Choroid plexus epithelial cell (primary cell): Measurements from ENCODE around the gene HMCN1.

Experiments used
- DNase-seq: peaks from one replicate; pipeline ENCODE4 v3.0.0-alpha.2; 2010; ENCODE audit warnings: low read depth
- H3K4me3 ChIP-seq: 2 replicates; pipeline ENCODE4 v1.5.1; 2011; ENCODE audit warnings: low read depth, mild to moderate bottlenecking, control low read depth, low read length, moderate library complexity
- CTCF ChIP-seq: conservative IDR thresholded peaks from 2 replicates; pipeline ENCODE4 v1.5.1; 2011; ENCODE audit warnings: low read depth, mild to moderate bottlenecking, control low read depth, inconsistent platforms, low read length, moderate library complexity

Gene HMCN1

DNA sequence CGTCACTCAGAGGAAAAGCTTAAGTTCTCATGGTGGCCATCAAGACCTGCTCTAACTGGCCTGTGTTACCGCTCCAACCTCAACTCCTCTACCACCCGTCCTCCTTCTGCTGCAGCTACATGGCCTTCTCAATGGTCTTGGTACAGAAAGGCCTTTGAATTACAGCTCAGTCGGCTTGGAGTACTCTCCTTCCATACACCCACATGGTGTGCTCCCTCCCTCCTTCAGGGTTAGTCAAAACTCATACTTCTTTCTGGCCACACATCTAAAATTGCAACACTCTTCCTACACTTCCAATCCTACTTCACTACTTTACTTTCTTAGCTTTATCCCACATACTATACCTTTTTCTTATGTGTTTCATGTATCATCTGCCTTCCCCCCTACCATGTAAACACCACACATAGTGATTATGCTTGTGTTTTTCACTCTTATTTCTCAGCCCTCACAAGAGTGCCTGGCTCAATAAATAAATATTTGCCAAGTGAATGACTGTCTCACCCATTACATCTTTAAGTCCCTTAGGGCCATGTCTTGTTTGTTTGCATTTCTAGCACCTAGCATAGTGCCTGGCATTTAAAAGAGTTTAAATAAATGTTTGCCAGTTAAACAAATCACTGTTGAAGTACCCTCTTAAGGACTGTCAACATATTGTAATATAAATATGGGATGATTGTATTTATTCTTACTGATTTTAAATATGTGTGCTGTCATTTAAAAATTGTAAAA is 37.6 kb upstream of the HMCN1 start:
- TF ChIP-seq CTCF: no peak
- no peak overlapping the region for H3K4me3 ChIP-seq
- no peak for DNase-seq

GRCh38 chr1:185699874-185700273 is 34.3 kb upstream of the HMCN1 start:
- no peak for TF ChIP-seq CTCF
- no peak for DNase-seq
- H3K4me3 ChIP-seq: no peak overlapping the region

DNA sequence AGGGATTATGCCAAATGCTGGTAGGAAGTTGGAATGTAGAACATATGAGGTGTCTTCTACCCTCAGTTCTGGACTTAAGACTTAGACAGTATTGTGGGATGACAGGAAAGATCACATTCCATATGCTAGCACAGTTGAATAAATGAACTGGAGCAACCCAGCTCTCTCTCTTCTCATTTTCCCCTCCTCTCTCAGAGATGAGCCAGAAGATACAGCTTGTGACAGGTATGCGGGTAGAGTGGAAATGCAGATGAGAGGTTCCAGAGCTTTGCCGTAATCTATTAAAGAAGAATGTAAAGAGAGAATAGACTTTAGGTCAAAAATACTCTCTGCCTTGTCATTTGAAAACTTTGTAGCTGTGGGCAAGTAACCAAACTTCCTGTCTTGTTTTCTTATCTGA is 32.5 kb upstream of the HMCN1 start:
- no peak for DNase-seq
- no peak overlapping the region for H3K4me3 ChIP-seq
- TF ChIP-seq CTCF: no peak

DNA sequence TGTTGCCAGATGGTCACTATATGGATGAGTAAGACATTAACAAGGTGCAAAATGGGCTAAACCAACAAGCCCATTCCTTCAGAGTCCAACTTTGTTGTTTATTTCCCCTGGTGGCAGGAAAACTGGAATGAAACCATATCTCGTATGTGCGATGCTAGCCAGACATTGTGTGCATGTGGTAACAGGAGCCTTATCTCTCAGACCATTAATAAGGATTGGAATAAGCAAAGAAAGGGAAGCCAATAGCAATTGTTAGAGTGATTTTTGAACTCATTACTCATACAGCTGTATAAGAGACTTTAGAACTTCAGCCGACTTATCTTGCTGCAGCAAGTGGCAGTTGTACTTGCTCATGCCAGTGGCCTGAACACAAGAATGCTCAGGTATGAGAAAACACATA is 30.0 kb upstream of the HMCN1 start:
- TF ChIP-seq CTCF: no peak
- DNase-seq: no peak
- H3K4me3 ChIP-seq: no peak overlapping the region

DNA sequence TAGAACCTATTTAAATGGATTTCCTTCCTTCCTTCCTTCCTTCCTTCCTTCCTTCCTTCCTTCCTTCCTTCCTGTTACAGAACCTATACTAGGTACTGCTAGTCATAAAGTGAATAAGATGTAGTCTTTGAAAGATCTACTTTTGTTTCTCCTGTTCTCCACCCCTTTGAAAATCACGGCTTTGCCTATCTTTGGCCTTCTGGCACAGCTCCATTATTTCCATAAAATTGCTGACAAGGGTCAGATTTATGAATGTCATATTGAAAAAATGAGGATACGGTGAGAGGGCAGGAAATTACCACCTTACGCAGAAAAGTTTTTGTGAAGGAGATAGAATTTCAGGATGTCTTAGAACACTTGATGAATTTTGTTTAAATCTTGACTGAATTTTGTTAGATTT is 18.1 kb upstream of the HMCN1 start:
- no peak for TF ChIP-seq CTCF
- no peak for DNase-seq
- H3K4me3 ChIP-seq: no peak overlapping the region

GRCh38 chr1:185719021-185719420 is 15.2 kb upstream of the HMCN1 start:
- peak; percentile 85 for DNase-seq

More at GRCh38 chr1:185719021-185719420, 15.2 kb upstream of the HMCN1 start:
- no peak overlapping the region for H3K4me3 ChIP-seq
- peak; percentile 51 for TF ChIP-seq CTCF
